Retina (tissue), 1 donor: ENCODE measurements around the gene PLEKHJ1.

Experiments
- DNase-seq: peaks from one replicate; pipeline ENCODE4 v3.0.0-alpha.2; 2016

PLEKHJ1 gene

DNA sequence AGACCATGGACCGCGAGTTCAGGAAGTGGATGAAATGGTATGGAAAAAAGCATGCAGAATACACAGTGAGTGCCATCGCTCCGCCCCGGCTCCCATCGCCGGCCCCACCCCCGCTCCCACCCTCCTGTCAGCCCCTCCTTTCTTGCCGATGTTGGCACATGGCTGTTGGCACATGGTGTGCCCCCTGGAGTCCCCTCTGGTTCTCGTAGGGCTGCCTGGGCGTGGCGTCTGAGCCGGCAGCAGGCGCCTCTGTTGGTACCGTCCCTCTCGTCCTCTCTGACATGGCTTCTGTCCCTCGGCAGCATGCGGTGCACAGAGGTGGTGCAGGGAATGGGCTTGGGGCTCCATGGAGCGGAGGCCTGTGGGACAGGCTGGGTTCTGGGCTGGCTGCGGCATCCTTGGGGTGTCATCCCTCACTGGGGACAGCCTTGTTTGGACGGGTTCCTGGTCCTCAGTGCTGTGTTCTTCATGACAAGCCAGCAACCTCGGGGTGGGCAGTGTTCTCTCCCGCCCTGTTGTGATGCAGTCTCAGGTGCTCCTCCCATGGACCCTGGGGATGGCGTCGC lies 41.5 kb downstream of the PLEKHJ1 start:
- DNase-seq, result no peak

DNA sequence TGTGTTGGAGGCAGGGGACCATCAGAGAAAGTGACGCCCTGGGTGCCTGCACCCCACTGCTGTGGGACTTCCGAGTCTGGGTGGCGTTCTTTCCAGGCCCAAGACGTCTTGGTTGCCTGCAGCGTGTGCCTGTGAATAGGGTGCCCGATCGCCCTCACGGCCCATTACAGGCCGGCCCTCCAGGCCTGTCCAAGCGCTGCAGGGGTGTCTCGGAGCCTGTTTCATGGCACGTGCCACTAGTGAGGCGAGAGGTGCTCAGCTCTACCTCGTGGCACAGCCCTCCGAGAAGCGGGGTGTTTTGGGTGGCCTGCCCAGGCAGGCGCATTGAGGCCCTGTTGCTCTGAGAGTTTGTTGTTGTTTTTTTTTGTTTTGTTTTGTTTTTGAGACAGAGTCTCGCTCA lies 42.3 kb downstream of the PLEKHJ1 start:
- DNase-seq, result no peak

DNA sequence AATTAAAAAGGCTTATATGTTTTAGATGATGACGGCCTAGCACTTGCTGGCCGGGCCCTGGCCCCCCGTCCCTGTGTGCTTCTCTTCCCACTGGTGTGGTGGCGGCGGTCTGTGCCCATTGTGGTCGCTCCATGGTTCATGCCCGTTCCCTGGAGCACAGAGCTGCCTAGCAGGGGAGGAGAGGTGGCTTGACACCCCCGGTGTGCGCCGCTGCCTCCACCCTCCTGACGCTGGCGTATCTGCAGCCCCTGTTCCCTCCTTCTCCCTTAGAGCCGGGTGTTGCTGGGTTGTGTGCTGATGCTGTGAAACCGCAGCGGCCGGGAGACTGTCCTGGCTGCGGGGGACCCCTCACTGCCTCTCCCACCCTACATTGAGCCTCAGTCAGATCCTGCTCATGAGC lies 43.3 kb downstream of the PLEKHJ1 start:
- no peak for DNase-seq

DNA sequence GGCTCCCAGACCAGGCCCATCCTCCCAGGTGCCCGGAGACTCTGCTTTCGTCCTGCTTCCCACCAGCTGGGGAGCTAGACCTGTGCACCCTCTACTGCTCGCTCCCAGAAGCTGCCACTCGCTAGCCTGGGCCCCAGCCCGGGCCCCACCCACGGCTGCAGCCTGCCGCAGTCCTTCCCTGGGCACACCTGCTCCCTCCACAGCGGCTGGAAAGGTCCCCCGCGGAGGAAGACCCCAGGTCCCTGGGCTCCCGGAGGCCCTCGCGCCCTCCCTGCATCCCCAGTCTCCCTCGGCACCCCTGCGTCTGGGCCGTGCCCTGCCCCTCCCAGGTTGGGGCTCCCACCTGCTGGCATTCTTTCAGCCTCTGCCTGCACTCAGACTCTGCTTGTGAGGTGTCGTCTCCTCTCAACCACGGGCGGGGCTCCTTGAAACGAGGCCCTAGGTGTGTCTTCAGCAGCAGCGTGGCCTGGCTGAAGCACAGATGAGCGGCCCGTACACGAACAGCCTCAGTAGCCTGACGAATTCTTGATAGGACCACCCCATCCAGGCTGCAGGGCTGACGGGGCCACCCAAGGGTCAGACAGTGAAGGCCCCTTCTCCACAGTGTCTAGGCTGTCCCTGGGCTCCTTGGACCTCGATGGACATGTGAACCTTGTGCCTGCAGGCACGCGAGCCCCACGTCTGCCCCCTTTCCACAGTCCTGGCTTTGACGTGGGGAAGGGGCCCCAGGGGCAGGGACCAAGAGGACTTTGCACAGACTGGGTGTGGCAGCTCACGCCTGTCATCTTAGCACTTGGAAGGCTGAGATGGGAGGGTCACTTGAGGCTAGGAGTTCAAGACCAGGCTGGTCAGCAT lies 44.4 kb downstream of the PLEKHJ1 start:
- DNase-seq, result no peak

DNA sequence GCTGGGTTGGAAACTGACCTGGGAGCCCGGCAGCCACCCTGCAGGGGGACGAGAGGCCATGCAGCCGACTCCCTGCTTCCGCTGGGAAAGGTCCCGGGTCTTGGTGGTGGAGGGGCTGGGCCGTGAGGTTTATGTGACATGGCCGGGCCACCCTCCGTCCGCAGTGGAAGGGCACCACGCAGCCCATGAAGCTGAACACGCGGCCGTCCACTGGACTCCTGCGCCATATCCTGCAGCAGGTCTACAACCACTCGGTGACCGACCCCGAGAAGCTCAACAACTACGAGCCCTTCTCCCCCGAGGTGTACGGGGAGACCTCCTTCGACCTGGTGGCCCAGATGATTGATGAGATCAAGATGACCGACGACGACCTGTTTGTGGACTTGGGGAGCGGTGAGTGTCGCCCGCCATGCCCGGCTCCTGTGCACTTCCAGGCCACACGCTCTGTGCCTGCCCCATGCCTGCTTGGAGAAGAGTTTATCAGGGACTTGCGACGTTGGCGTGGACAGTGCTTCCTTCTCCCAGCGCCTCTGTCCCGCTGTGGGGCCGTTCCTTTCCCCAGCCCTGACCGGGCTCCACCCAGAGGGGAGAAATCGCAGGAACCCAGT lies 45.2 kb downstream of the PLEKHJ1 start:
- no peak for DNase-seq

DNA sequence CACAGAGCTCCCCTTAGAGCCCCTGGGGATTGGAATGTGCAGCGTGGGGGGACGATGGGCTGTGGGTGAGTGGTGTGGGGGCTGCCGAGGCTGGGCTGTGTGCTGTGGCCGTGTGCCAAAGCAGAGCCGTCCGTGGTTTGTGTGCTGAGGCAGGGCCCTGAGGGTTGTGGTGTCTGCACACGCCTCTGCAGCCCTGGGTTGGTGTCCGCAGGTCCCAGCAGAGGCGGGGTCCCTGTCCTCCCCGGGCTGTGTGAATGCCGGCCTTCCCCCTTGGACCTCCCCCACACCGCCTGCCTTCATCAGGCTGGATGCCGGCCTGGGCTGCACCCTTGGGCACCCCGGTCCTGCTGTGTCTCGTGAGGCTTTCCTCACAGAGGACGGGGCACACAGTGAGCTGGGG lies 46.2 kb downstream of the PLEKHJ1 start:
- no peak for DNase-seq

DNA sequence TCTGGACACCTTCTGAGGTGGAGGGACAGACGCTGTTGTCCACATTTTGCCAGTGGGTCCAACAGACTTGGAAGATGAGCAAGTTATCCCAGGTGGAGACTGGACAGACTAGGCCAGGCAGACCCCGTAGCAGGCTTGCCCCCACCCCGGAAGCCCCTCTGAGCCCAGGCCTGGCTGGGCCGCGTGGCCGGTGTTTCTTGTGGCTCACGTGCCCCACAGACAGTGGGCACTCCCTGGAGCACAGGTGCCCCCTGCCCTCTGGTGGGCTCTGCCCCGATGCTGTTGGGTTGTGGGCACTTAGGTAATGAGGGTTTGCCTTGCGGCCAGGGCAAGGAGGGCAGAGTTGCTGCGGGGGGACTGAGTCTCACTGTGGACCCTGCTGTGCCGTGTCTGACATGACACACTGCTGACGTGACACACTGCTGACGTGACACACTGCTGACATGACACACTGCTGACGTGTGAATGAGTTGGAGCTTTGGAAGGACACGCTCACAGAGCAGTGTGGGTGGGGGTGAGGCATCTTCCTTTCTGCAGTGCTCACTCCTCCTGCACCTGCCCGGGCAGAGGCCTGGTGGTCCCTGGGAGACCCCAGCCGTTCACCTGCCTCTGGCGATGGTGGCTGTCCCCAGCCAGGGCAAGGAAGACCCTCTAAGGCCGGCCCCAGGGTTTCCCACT lies 47.3 kb downstream of the PLEKHJ1 start:
- no peak for DNase-seq

DNA sequence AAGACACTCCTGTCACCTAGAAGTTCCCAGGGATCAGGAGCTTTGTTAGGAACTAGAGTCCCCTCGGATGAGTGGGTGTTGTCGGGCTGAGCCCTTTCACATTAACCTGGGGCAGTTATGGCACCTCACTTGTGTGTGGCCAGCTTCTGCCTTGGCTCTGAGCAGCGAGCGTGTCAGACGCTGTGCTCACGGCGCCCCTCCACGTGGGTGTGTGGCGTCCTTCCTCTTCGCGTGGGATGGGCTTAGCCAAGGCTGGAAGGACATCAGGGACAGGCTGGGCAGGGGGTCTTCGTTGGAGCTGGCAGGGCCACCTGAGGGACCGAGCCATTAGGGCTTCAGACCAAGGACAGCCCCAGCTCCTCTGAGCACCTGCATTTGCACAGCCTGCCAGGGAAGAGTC lies 49.0 kb downstream of the PLEKHJ1 start:
- no peak for DNase-seq

DNA sequence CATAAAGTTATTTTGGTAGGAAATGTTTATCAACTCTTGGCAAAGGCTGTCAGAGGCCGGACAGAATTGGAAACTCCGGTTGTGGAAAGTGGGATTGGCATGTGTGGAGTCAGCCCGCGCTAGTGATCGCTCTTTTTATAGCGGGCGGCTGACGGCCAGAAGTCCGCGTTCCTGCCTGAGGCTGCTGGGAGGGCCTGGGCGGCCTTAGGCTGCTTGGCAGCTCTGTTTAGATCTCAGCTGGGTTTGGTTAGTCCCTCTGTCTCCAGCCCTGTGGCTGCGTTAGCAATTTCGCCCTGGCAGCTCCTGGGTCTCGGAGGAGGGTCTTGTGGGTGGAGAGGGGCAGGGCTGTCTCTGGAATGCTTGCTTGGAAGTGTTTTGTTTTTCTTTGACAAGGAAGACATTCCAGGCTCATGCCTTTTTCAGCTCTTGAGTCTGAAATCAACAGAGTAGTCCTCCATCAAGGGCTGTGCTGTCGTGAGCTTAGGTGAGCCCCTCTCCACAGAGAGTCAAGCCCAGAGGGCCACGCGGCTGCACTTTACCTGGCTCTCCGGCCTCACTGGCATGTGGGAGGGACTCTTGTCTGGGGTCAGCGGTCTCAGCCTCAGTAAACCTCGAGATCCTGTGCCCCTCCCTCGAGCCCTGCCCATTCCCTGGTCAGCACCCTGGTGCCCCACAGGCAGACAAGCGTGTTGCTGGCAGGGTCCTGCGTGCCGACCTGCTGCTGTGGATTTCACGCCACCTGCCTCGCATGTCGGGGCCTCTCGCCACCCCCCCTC lies 49.9 kb downstream of the PLEKHJ1 start:
- DNase-seq, result no peak

DNA sequence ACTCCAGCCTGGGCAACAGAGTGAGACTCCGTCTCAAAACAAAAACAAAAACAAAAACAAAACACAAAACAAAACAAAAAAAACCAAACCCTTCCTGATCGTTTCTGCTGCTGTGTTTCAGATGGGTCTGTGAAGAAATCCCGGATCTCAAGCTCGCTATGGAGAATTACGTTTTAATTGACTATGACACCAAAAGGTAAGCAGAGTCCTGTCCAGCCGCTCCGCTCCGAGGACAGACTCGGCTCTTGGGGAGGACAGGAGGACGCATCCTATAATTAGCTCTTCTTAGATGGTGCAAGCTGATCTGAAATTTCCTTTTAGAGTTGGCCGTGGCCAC lies 50.4 kb downstream of the PLEKHJ1 start:
- no peak for DNase-seq

DNA sequence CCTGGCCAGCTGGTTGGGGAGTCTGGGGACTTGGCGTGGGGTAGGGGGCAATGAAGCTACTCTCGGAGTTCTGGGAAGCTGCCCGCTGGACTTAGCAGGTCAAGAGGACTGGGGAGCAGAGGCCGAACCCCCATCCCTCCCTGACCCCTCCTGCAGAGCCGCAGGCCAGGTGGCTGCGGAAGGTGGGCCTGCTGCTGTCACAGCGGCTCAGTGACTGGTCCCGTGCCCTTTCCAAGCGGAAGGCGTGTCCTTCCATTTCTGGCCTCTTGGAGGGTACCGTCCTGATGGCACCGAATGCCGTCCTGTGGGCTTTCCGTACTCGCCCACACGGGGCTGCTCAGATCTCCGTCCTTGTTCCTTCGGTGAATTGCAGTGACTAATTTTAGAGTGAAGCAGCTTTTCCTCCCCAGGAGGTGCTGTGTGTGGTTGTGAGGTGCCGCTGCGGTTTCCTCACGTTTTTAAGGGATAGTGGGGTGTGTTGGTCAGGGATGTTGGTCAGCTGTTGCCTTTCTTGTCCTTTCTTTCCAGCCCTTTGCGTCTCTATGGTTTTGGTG lies 51.6 kb downstream of the PLEKHJ1 start:
- no peak for DNase-seq
